HG03442 (cell line): ENCODE data around the gene RNH1.
"Not testable (repeated sequence)": the region's sequence is repeated elsewhere in the genome, so short reads cannot be mapped to it uniquely, and the experiment has no call there.

ENCODE experiments used
- ATAC-seq: cut with Tn5 transposase; IDR thresholded peaks from one replicate; pipeline ENCODE4 v1.9.1; 2021; ENCODE audit warnings: mild to moderate bottlenecking, moderate library complexity; ENCODE audit not compliant: unreplicated experiment

The RNH1 gene

GRCh38 chr11:520428-521176 is 13.6 kb upstream of the RNH1 start:
- no peak for ATAC-seq

- ATAC-seq, result peak; percentile 75
These were observed 11.6 kb upstream of the RNH1 start for GRCh38 chr11:518463-519202.

GRCh38 chr11:516918-517685 is 10.1 kb upstream of the RNH1 start:
- not testable (repeated sequence) for ATAC-seq

GRCh38 chr11:516400-516799 is 9.4 kb upstream of the RNH1 start:
- ATAC-seq, result no peak

GRCh38 chr11:515131-515530 is 8.1 kb upstream of the RNH1 start:
- ATAC-seq, result no peak

- no peak for ATAC-seq
These were observed 7.6 kb upstream of the RNH1 start for GRCh38 chr11:514606-515005.

- ATAC-seq, result no peak
These were observed 5.9 kb upstream of the RNH1 start for GRCh38 chr11:512761-513595.

GRCh38 chr11:508956-509355 is 1.9 kb upstream of the RNH1 start:
- no peak for ATAC-seq

- no peak for ATAC-seq
These were observed 879 bp upstream of the RNH1 start for GRCh38 chr11:507727-508515.

GRCh38 chr11:506238-506994 is 626 bp downstream of the RNH1 start:
- ATAC-seq, result peak; percentile 53

GRCh38 chr11:504994-505344 is 2.1 kb downstream of the RNH1 start:
- no peak for ATAC-seq

GRCh38 chr11:504053-504993 is 2.7 kb downstream of the RNH1 start:
- ATAC-seq, result no peak

- ATAC-seq, result no peak
These were observed 3.7 kb downstream of the RNH1 start for GRCh38 chr11:503179-503981.

GRCh38 chr11:502288-503178 is 4.5 kb downstream of the RNH1 start:
- no peak for ATAC-seq

- ATAC-seq, result no peak
These were observed 5.3 kb downstream of the RNH1 start for GRCh38 chr11:501683-502287.
